OCI-LY3 (cell line): Measurements from ENCODE around the gene IQSEC1.

Experiments
- CTCF ChIP-seq: fragments of 200-600, 300-600 bp; sonication (generic); IDR thresholded peaks from 2 replicates; pipeline ENCODE4 v1.5.1; 2014; ENCODE audit warnings: antibody characterized with exemption, low read length, low read depth
- EZH2phosphoT487 ChIP-seq: fragments of 200-600 bp; shearing (Covaris generic); IDR thresholded peaks from 2 replicates; pipeline ENCODE4 v1.6.1; 2018; ENCODE audit warnings: antibody characterized with exemption, mixed run types, low read depth

GRCh38 chr3:13026534-13026933 lies 46.7 kb downstream of the IQSEC1 start:
- TF ChIP-seq CTCF (no peak), EZH2phosphoT487 (no peak)
